CD4-positive, alpha-beta T cell (primary cell): ENCODE data around the gene RRP1B. TPM values are rescaled to one million over a fixed set of nuclear protein-coding genes. Genes with fewer than 3 reads are reported as not detected.

Experiments
- ATAC-seq: fragments of 200-7000 bp; cut with Tn5 transposase; one replicate; pipeline ENCODE4 v1.10.0; 2022; ENCODE audit warnings: mild to moderate bottlenecking; ENCODE audit not compliant: poor library complexity
- CTCF ChIA-PET: fragments of 350-600 bp; sonication (Branson Sonifier 250); formaldehyde crosslinking; loops from one replicate; lab custom pipeline; 2021; ENCODE audit warnings: antibody characterized with exemption, inconsistent platforms; lab: Charles Lee
- POLR2A ChIA-PET: fragments of 350-600 bp; sonication (Branson Sonifier 250); formaldehyde crosslinking; loops from one replicate; lab custom pipeline; 2021; ENCODE audit warnings: antibody characterized with exemption, inconsistent platforms; lab: Charles Lee
- DNase-seq, 14 experiments: peaks; one replicate each; pipeline ENCODE4 v3.0.0-alpha.2; 2013 to 2020; ENCODE audit warnings: mixed read lengths in 2 of 14
- H3K27ac ChIP-seq, 2 donors: one replicate each; pipeline versions ENCODE4 v1.5.1 to v1.7.0; 2013; ENCODE audit warnings: low read length in 2 of 2, low read depth in 1 of 2, mild to moderate bottlenecking in 1 of 2
- H3K27me3 ChIP-seq, 2 experiments: 1 replicate in 1 of 2; 2 replicates in 1 of 2; pipeline versions ENCODE4 v1.6.1 to v1.7.0; 2013; ENCODE audit warnings: low read length in 2 of 2, control low read depth in 1 of 2, mild to moderate bottlenecking in 1 of 2, moderate library complexity in 1 of 2; ENCODE audit not compliant: insufficient read depth in 2 of 2, control insufficient read depth in 1 of 2
- H3K36me3 ChIP-seq: one replicate; pipeline ENCODE4 v1.6.1; 2013; ENCODE audit warnings: low read length, control low read depth; ENCODE audit not compliant: insufficient read depth
- H3K4me1 ChIP-seq: one replicate; pipeline ENCODE4 v1.6.1; 2013; ENCODE audit warnings: low read length, control low read depth; ENCODE audit not compliant: insufficient read depth
- H3K4me3 ChIP-seq: one replicate; pipeline ENCODE4 v1.5.1; 2013; ENCODE audit warnings: mild to moderate bottlenecking, low read length, moderate library complexity
- H3K9me3 ChIP-seq, 2 experiments: 1 replicate in 1 of 2; 2 replicates in 1 of 2; pipeline versions ENCODE4 v1.6.1 to v1.7.0; 2013; ENCODE audit warnings: low read length in 2 of 2, mild to moderate bottlenecking in 2 of 2, control low read depth in 1 of 2, moderate library complexity in 1 of 2; ENCODE audit not compliant: control insufficient read depth in 1 of 2, insufficient read depth in 1 of 2
- H3K27ac Mint-ChIP-seq: one replicate; pipeline ENCODE4 v1.8.0; 2020; ENCODE audit warnings: mixed read lengths
- H3K27me3 Mint-ChIP-seq: one replicate; pipeline ENCODE4 v1.8.0; 2021; ENCODE audit warnings: mixed read lengths
- H3K36me3 Mint-ChIP-seq: one replicate; pipeline ENCODE4 v1.8.0; 2021; ENCODE audit warnings: low read depth, mixed read lengths
- H3K4me1 Mint-ChIP-seq: one replicate; pipeline ENCODE4 v1.8.0; 2021; ENCODE audit warnings: low read depth, mixed read lengths
- H3K4me3 Mint-ChIP-seq: one replicate; pipeline ENCODE4 v1.8.0; 2020; ENCODE audit warnings: mild to moderate bottlenecking, mixed read lengths
- H3K9me3 Mint-ChIP-seq: one replicate; pipeline ENCODE4 v1.8.0; 2020; ENCODE audit warnings: mixed read lengths
- intact Hi-C, 2 experiments: fragments of 100-400 bp; cut with DNase I in 1 of 2; cut with micrococcal nuclease in 1 of 2; formaldehyde crosslinking; loops; one replicate each; pipeline versions ENCODE4 v1.15.1 to v1.9.0; 2023 to 2025; cut with DNase I, micrococcal nuclease
- total RNA-seq, 174 experiments: library from RNA in 2 of 174; stranded (reverse) in 2 of 174; gene quantifications; one replicate each; pipeline ENCODE4 v1.2.3 and lab custom pipeline; 2021 to 2026
- TF ChIP-seq, protein P1 (sequence below): fragments of 200-600 bp; IDR thresholded peaks from one replicate; pipeline ENCODE4 v1.8.0; 2022; ENCODE audit warnings: antibody characterized with exemption, mild to moderate bottlenecking

Gene RRP1B
- total RNA-seq, 2 experiments from 2014 or later, result 18.6 to 19.2 TPM

DNA sequence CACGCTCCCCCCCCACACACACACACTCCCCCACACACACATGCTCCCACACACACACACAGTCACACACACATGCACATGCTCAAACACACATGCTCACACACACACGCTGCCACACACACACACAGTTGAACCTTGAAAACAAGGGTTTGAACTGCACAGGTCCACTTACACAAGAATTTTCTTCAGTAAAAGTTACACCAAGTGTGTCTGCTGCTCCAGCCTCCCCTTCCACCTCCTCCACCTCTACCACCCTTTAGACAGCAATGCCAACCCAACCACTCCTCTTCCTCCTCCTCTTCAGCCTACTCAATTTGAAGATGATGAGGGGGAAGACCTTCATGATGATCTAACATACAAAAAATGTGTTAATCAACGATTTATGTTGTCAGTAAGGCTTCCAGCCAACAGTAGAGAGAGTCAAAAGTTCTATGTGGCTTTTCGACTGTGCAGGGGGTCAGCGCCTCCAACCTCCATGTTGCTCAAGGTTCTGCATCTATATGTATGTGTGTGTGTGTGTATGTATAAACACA, 26.9 kb upstream of the RRP1B start:
- no peaks in the 10 kb centered on the region for H3K36me3 Mint-ChIP-seq
- POLR2A ChIA-PET, result no interaction called here
- intact Hi-C loops, result no loop called here

GRCh38 chr21:43634618-43635017, 24.7 kb upstream of the RRP1B start:
- H3K27ac Mint-ChIP-seq, result no peak overlapping the region
- no peaks in the 10 kb centered on the region for H3K27me3 Mint-ChIP-seq
- DNase-seq, result no peak
- ChIA-PET POLR2A (no interaction called here), CTCF (no interaction called here)
- no peak overlapping the region for H3K4me3 Mint-ChIP-seq
- no peaks in the 10 kb centered on the region for H3K36me3 ChIP-seq
- ATAC-seq, result no peak
- no peak overlapping the region for H3K4me3 ChIP-seq
- H3K4me1 Mint-ChIP-seq, result no peaks in the 10 kb centered on the region
- no peak overlapping the region for H3K27ac ChIP-seq
- intact Hi-C loops, result no loop called here
- no peaks in the 10 kb centered on the region for H3K9me3 Mint-ChIP-seq
- no peaks in the 10 kb centered on the region for H3K4me1 ChIP-seq
- H3K36me3 Mint-ChIP-seq, result no peaks in the 10 kb centered on the region
- H3K27me3 ChIP-seq, result no peaks in the 10 kb centered on the region
- TF ChIP-seq, protein P1, sequence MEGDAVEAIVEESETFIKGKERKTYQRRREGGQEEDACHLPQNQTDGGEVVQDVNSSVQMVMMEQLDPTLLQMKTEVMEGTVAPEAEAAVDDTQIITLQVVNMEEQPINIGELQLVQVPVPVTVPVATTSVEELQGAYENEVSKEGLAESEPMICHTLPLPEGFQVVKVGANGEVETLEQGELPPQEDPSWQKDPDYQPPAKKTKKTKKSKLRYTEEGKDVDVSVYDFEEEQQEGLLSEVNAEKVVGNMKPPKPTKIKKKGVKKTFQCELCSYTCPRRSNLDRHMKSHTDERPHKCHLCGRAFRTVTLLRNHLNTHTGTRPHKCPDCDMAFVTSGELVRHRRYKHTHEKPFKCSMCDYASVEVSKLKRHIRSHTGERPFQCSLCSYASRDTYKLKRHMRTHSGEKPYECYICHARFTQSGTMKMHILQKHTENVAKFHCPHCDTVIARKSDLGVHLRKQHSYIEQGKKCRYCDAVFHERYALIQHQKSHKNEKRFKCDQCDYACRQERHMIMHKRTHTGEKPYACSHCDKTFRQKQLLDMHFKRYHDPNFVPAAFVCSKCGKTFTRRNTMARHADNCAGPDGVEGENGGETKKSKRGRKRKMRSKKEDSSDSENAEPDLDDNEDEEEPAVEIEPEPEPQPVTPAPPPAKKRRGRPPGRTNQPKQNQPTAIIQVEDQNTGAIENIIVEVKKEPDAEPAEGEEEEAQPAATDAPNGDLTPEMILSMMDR, result no peak
- H3K9me3 ChIP-seq, result no peaks in the 10 kb centered on the region

More for the DNA sequence above, 26.9 kb upstream of the RRP1B start:
- Histone ChIP-seq H3K9me3 (no peaks in the 10 kb centered on the region), H3K27ac (no peak overlapping the region), H3K36me3 (no peaks in the 10 kb centered on the region), H3K27me3 (no peaks in the 10 kb centered on the region), H3K4me1 (no peaks in the 10 kb centered on the region), H3K4me3 (no peak overlapping the region)
- H3K27ac Mint-ChIP-seq, result no peak overlapping the region
- H3K27me3 Mint-ChIP-seq, result no peaks in the 10 kb centered on the region
- no peak overlapping the region for H3K4me3 Mint-ChIP-seq
- TF ChIP-seq, protein P1, result no peak
- DNase-seq (no peak), ATAC-seq (no peak)
- H3K4me1 Mint-ChIP-seq, result no peaks in the 10 kb centered on the region
- CTCF ChIA-PET, result no interaction called here
- H3K9me3 Mint-ChIP-seq, result no peaks in the 10 kb centered on the region

DNA sequence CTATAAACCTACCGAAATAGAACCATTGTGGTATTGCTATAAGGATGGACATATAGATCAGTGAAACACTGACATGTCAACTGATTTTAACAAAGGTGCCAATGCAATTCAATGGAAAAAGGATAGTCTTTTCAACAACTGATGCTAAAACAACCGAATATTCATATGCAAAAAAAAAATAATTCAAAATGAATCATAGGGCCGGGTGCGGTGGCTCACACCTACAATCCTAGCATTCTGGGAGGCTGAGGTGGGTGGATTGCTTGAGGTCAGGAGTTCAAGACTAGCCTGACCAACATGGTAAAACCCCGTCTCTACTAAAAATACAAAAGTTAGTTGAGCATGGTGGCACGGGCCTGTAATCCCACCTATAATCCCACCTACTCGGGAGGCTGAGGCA, 23.9 kb upstream of the RRP1B start:
- no peaks in the 10 kb centered on the region for H3K9me3 ChIP-seq
- no peak overlapping the region for H3K27ac Mint-ChIP-seq
- H3K4me3 Mint-ChIP-seq, result no peak overlapping the region
- H3K27ac ChIP-seq, result no peak overlapping the region
- CTCF ChIA-PET, result no interaction called here
- no peak overlapping the region for H3K4me3 ChIP-seq
- POLR2A ChIA-PET, result no interaction called here
- H3K4me1 ChIP-seq, result no peaks in the 10 kb centered on the region
- no peaks in the 10 kb centered on the region for H3K27me3 ChIP-seq
- H3K36me3 ChIP-seq, result no peaks in the 10 kb centered on the region
- H3K36me3 Mint-ChIP-seq, result no peaks in the 10 kb centered on the region
- intact Hi-C loops, result no loop called here
- ATAC-seq (no peak), DNase-seq (no peak)
- H3K4me1 Mint-ChIP-seq, result no peaks in the 10 kb centered on the region
- TF ChIP-seq, protein P1, result no peak
- H3K9me3 Mint-ChIP-seq, result no peaks in the 10 kb centered on the region
- H3K27me3 Mint-ChIP-seq, result no peaks in the 10 kb centered on the region
